GM23248 (cell line): ENCODE measurements around the gene ATAD5. TPM values are rescaled to one million over a fixed set of nuclear protein-coding genes. Genes with fewer than 3 reads are reported as not detected.
A peak's percentile ranks its signal among the peaks of the same experiment; 100 is the strongest.

Experiments used
- DNase-seq: peaks from one replicate; pipeline ENCODE4 v3.0.0-alpha.2; 2015
- H2AFZ ChIP-seq: fragments of 200-600 bp; sonication (generic); 2 replicates; pipeline ENCODE4 v1.6.1; 2016; ENCODE audit warnings: antibody characterized with exemption
- H3F3A ChIP-seq: fragments of 200-600 bp; sonication (generic); 2 replicates; pipeline ENCODE4 v1.6.1; 2016; ENCODE audit warnings: mild to moderate bottlenecking, antibody characterized with exemption, mixed run types; ENCODE audit not compliant: insufficient read depth
- H3K27ac ChIP-seq: fragments of 200-600 bp; sonication (generic); 2 replicates; pipeline ENCODE4 v1.5.1; 2016; ENCODE audit warnings: mild to moderate bottlenecking
- H3K27me3 ChIP-seq: fragments of 200-600 bp; sonication (generic); replicated peaks from 2 replicates; pipeline ENCODE4 v1.6.1; 2016; ENCODE audit warnings: mild to moderate bottlenecking; ENCODE audit not compliant: insufficient read depth
- H3K36me3 ChIP-seq: fragments of 200-600 bp; sonication (generic); 2 replicates; pipeline ENCODE4 v1.6.1; 2016; ENCODE audit warnings: low read depth, mild to moderate bottlenecking
- H3K4me1 ChIP-seq: fragments of 200-600 bp; sonication (generic); 2 replicates; pipeline ENCODE4 v1.6.1; 2016; ENCODE audit warnings: mild to moderate bottlenecking; ENCODE audit not compliant: insufficient read depth
- H3K4me2 ChIP-seq: fragments of 200-600 bp; sonication (generic); one replicate; pipeline ENCODE4 v1.6.1; 2016; ENCODE audit warnings: mild to moderate bottlenecking; ENCODE audit not compliant: unreplicated experiment
- H3K4me3 ChIP-seq: fragments of 200-600 bp; sonication (generic); 2 replicates; pipeline ENCODE4 v1.5.1; 2016; ENCODE audit warnings: mild to moderate bottlenecking
- H3K79me2 ChIP-seq: fragments of 200-600 bp; sonication (generic); 2 replicates; pipeline ENCODE4 v1.6.1; 2016; ENCODE audit warnings: mild to moderate bottlenecking; ENCODE audit not compliant: insufficient read depth
- H3K9ac ChIP-seq: fragments of 200-600 bp; sonication (generic); 2 replicates; pipeline ENCODE4 v1.6.1; 2016; ENCODE audit warnings: mild to moderate bottlenecking
- H3K9me2 ChIP-seq: fragments of 200-600 bp; sonication (generic); 2 replicates; pipeline ENCODE4 v1.6.1; 2016; ENCODE audit warnings: mixed run types, mild to moderate bottlenecking, moderate library complexity; ENCODE audit not compliant: insufficient read depth
- H3K9me3 ChIP-seq: fragments of 200-600 bp; sonication (generic); one replicate; pipeline ENCODE4 v1.6.1; 2017; ENCODE audit warnings: low read depth
- H4K20me1 ChIP-seq: fragments of 200-600 bp; sonication (generic); 2 replicates; pipeline ENCODE4 v1.6.0; 2016; ENCODE audit not compliant: insufficient read depth
- EZH2 ChIP-seq: fragments of 200-600 bp; sonication (generic); IDR thresholded peaks from 2 replicates; pipeline ENCODE4 v1.6.1; 2018; ENCODE audit warnings: antibody characterized with exemption, mild to moderate bottlenecking; ENCODE audit not compliant: insufficient read depth, poor library complexity, severe bottlenecking
- EZH2phosphoT487 ChIP-seq: fragments of 200-600 bp; sonication (generic); IDR thresholded peaks from 2 replicates; pipeline ENCODE4 v1.6.1; 2018; ENCODE audit warnings: antibody characterized with exemption, moderate library complexity, mild to moderate bottlenecking, low read depth; ENCODE audit not compliant: insufficient read depth
- WGBS, 2 experiments: methylation state at CpG; one replicate each; pipeline ENCODE4 v1.1.6; 2015 to 2017; ENCODE audit warnings: low lambda C conversion rate in 2 of 2, low coverage in 1 of 2; ENCODE audit errors: missing lambda C conversion rate in 2 of 2; 5-methylcytosine and 5-hydroxymethylcytosine counted together
- in situ Hi-C: fragments of 300-500 bp; cut with MboI; formaldehyde crosslinking; loops from 2 replicates; pipeline ENCODE4 v1.15.0; 2020
- polyA plus RNA-seq: library from polyadenylated mRNA; unstranded; fragments of >200 nt; fragmentation: Nextera tagmentation; extraction: Ambion mirVana; gene quantifications from 2 replicates; pipeline ENCODE4 v1.2.1, GENCODE V29; 2016
- total RNA-seq: library from RNA; depleted of rRNA; stranded (reverse); fragments of >200 nt; shearing (Covaris generic); gene quantifications from 2 replicates; pipeline ENCODE4 v1.2.3, GENCODE V29; 2014

The ATAD5 gene
- total and polyA plus RNA-seq, 2 experiments from 2014 or later: 1.1 to 1.8 TPM

GRCh38 chr17:30824002-30824355 lies 7.8 kb upstream of the ATAD5 start:
- no peaks in the 10 kb centered on the region for H3K9me3 ChIP-seq
- H3K4me3 ChIP-seq: peak overlapping the region; percentile 97
- TF ChIP-seq EZH2: no peak
- no peak for TF ChIP-seq EZH2phosphoT487
- H3F3A ChIP-seq: peaks cover 13% of the 10 kb centered on the region; the same call in 1 of the 2 replicates
- no peaks in the 10 kb centered on the region for H3K36me3 ChIP-seq
- H3K9ac ChIP-seq: peak overlapping the region; percentile 88
- H3K27me3 ChIP-seq: no peaks in the 10 kb centered on the region
- no peaks in the 10 kb centered on the region for H3K9me2 ChIP-seq
- H2AFZ ChIP-seq: peak overlapping the region; percentile 99
- peaks cover 54% of the 10 kb centered on the region for H3K79me2 ChIP-seq
- WGBS, 2 experiments: 1 to 6% methylated on average over 7 to 11 of the region's 11 CpGs
- H3K27ac ChIP-seq: peak overlapping the region; percentile 55
- H3K4me1 ChIP-seq: peaks cover 15% of the 10 kb centered on the region
- in situ Hi-C loops: no loop called here
- DNase-seq: peak; percentile 50
- H3K4me2 ChIP-seq: peak overlapping the region; percentile 80
- H4K20me1 ChIP-seq: no peaks in the 10 kb centered on the region

GRCh38 chr17:30824356-30825145 lies 7.2 kb upstream of the ATAD5 start, which contains the start of gene CRLF3:
CRLF3 (minus strand) TSS chr17:30824692; CDS start chr17:30824651, 41 bp downstream.
- Histone ChIP-seq H3K9me2 (no peaks in the 10 kb centered on the region), H3K79me2 (peaks cover 48% of the 10 kb centered on the region), H3K9me3 (no peaks in the 10 kb centered on the region), H3K9ac (peak within 1 kb of the TSS; percentile 88), H3K4me1 (peaks cover 12% of the 10 kb centered on the region), H3K27ac (peak within 1 kb of the TSS; percentile 55), H3K27me3 (no peaks in the 10 kb centered on the region), H4K20me1 (no peaks in the 10 kb centered on the region), H3K36me3 (no peaks in the 10 kb centered on the region), H3K4me2 (peak within 1 kb of the TSS; percentile 80), H3K4me3 (peak within 1 kb of the TSS; percentile 97), H2AFZ (peak within 1 kb of the TSS; percentile 99), H3F3A (peaks cover 13% of the 10 kb centered on the region; the same call in 1 of the 2 replicates)
- in situ Hi-C loops: no loop called here
- TF ChIP-seq EZH2: no peak
- TF ChIP-seq EZH2phosphoT487: no peak
- WGBS, 2 experiments: 5 to 11% methylated on average over 46 to 59 of the region's 75 CpGs
- peak; percentile 97 for DNase-seq

GRCh38 chr17:30827082-30827481 lies 4.7 kb upstream of the ATAD5 start:
- no peak overlapping the region for H3K4me2 ChIP-seq
- H3K9me3 ChIP-seq: no peaks in the 10 kb centered on the region
- TF ChIP-seq EZH2phosphoT487 (no peak), EZH2 (no peak)
- no peaks in the 10 kb centered on the region for H4K20me1 ChIP-seq
- no peak overlapping the region for H3K9ac ChIP-seq
- H2AFZ ChIP-seq: no peak overlapping the region
- H3F3A ChIP-seq: peaks cover 7% of the 10 kb centered on the region; the same call in 1 of the 2 replicates
- peaks cover 8% of the 10 kb centered on the region for H3K4me1 ChIP-seq
- no peaks in the 10 kb centered on the region for H3K27me3 ChIP-seq
- no peaks in the 10 kb centered on the region for H3K36me3 ChIP-seq
- 86 to 87% methylated on average over 6 of the region's 6 CpGs for WGBS, 2 experiments
- no peak overlapping the region for H3K27ac ChIP-seq
- no peak for DNase-seq
- no peaks in the 10 kb centered on the region for H3K9me2 ChIP-seq
- in situ Hi-C loops: no loop called here
- peaks cover 25% of the 10 kb centered on the region for H3K79me2 ChIP-seq
- H3K4me3 ChIP-seq: no peak overlapping the region

GRCh38 chr17:30829022-30829421 lies 2.7 kb upstream of the ATAD5 start:
- Histone ChIP-seq H3F3A (no peaks in the 10 kb centered on the region), H4K20me1 (no peaks in the 10 kb centered on the region), H3K36me3 (no peaks in the 10 kb centered on the region), H3K4me3 (no peak overlapping the region), H3K4me2 (no peak overlapping the region), H3K27me3 (no peaks in the 10 kb centered on the region), H3K27ac (no peak overlapping the region), H3K9ac (no peak overlapping the region), H2AFZ (no peak overlapping the region), H3K79me2 (peaks cover 25% of the 10 kb centered on the region), H3K9me3 (no peaks in the 10 kb centered on the region), H3K4me1 (peaks cover 3% of the 10 kb centered on the region; the same call in 1 of the 2 replicates), H3K9me2 (no peaks in the 10 kb centered on the region)
- in situ Hi-C loops: no loop called here
- no peak for DNase-seq
- TF ChIP-seq EZH2: no peak
- WGBS, 2 experiments: 68 to 69% methylated on average over 5 of the region's 5 CpGs
